K562 treated with DMSO at 1 percent for 4 hours (cell line): ENCODE data around the gene C1QTNF8. TPM values are rescaled to one million over a fixed set of nuclear protein-coding genes. Genes with fewer than 3 reads are reported as not detected.

ENCODE experiments used
- total RNA-seq: library from RNA; unstranded; fragments of 300-600 nt; gene quantifications from 2 replicates; pipeline ENCODE4 v1.2.3, GENCODE V29; 2022; ENCODE audit not compliant: insufficient read depth

The C1QTNF8 gene
- not detected in 2 replicates for total RNA-seq

GRCh38 chr16:1096169-1097082 is at the start of gene C1QTNF8:
C1QTNF8 (minus strand) TSS chr16:1096244; CDS start chr16:1094922, 1,322 bp downstream.

GRCh38 chr16:1072526-1073261 is 23.4 kb downstream of the C1QTNF8 start, which contains the start of gene SSTR5:
SSTR5 (plus strand) TSS chr16:1072747; CDS start chr16:1078869, 6,122 bp downstream.

Other genes starting within 250 kb of the C1QTNF8 start
- gene LMF1, start 125.3 kb downstream of the C1QTNF8 start, total RNA-seq, result 2.9 and 6.1 TPM in 2 replicates
- not detected in 2 replicates for gene SOX8, start 114.5 kb downstream of the C1QTNF8 start, total RNA-seq
- not detected in 2 replicates for gene SSTR5, start 23.5 kb downstream of the C1QTNF8 start, total RNA-seq
- gene CACNA1H, start 56.9 kb upstream of the C1QTNF8 start, total RNA-seq, result 0.30 TPM in 1 of 2 replicates, not detected in the other
- not detected in 2 replicates for gene TPSG1, start 129.0 kb upstream of the C1QTNF8 start, total RNA-seq
- not detected in 2 replicates for gene TPSB2, start 133.9 kb upstream of the C1QTNF8 start, total RNA-seq
- gene TPSAB1, start 144.5 kb upstream of the C1QTNF8 start, total RNA-seq, result not detected in 2 replicates
- gene TPSD1, start 159.8 kb upstream of the C1QTNF8 start, total RNA-seq, result not detected in 2 replicates
- gene UBE2I, start 213.4 kb upstream of the C1QTNF8 start, total RNA-seq, result 70.3 and 70.7 TPM in 2 replicates
- gene BAIAP3, start 237.4 kb upstream of the C1QTNF8 start, total RNA-seq, result 7.1 and 9.3 TPM in 2 replicates